H1 (cell line): ENCODE data around the gene FKBP1A.

Experiments
- EP300 ChIP-seq, 2 experiments: IDR thresholded peaks; 1 replicate in 1 of 2; 2 replicates in 1 of 2; pipeline ENCODE4 v1.6.1; 2011 to 2012; ENCODE audit warnings: low read depth in 2 of 2, low read length in 2 of 2, mild to moderate bottlenecking in 2 of 2, borderline replicate concordance in 1 of 2, inconsistent platforms in 1 of 2, moderate library complexity in 1 of 2
- POLR2AphosphoS5 ChIP-seq: IDR thresholded peaks from 2 replicates; pipeline ENCODE4 v1.6.1; 2011; ENCODE audit warnings: low read depth, low read length
- TCF12 ChIP-seq: IDR thresholded peaks from 2 replicates; pipeline ENCODE4 v1.6.1; 2011; ENCODE audit warnings: low read depth, mild to moderate bottlenecking, low read length
- TEAD4 ChIP-seq: IDR thresholded peaks from 2 replicates; pipeline ENCODE4 v1.6.1; 2012; ENCODE audit warnings: low read depth, low read length, inconsistent platforms, mixed read lengths
- TF ChIP-seq, protein P1 (sequence below): IDR thresholded peaks from 2 replicates; pipeline ENCODE4 v1.6.1; 2012; ENCODE audit warnings: inconsistent platforms

DNA sequence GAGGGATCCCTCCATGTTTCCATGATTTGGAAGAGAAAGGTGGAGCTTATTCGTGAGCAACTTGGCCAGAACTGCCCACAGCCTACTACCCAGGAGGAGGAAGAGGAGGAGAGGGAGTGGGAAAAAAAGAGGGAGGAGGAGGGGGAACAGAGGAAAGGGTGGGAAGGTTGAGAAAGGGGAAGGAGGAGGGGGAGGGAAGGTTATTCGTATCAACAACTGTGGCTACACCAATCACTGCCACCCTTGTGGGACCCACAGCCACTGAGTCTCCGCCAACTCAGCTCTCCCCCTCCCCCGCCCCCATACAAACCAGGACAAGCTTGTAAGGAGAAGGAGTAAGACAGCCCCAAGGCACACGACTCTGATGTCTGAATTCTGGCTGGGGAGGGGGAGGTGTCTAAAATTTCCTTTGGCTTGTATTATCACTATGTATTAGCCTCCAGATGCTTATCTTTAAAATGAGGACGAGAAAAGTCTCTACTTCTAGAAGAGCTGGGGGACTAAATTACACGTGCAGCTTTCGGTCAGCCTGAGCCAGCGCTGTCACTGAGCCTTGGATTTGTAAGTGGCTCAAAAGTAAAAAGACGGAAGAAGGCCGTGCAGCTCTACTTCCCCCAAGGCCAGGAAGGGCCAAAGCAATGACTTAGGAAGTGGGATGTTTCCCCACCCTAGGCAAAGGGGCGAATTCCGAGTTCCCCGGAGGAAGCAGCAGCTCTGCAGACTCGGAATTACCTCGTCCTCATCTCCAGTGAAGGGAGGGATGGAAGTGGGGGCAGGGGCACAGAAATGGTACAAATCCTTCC, 1.0 kb downstream of the FKBP1A start:
- TF ChIP-seq EP300 (IDR thresholded peaks at IDR 0.05; ENCODE audit: borderline replicate concordance in 1 of 2, low read depth in 2 of 2, low read length in 2 of 2) (no peak), POLR2AphosphoS5 (no peak), TCF12 (no peak), TEAD4 (no peak)
- TF ChIP-seq, protein P1, sequence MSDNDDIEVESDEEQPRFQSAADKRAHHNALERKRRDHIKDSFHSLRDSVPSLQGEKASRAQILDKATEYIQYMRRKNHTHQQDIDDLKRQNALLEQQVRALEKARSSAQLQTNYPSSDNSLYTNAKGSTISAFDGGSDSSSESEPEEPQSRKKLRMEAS, result peak; percentile 9; the same call in 1 of the 2 replicates
